Non-pigmented ciliary epithelial cell (primary cell): ENCODE data around the gene PVALB.

ENCODE experiments used
- DNase-seq: peaks from one replicate; pipeline ENCODE4 v3.0.0-alpha.2; 2010; ENCODE audit warnings: low read depth

PVALB gene

DNA sequence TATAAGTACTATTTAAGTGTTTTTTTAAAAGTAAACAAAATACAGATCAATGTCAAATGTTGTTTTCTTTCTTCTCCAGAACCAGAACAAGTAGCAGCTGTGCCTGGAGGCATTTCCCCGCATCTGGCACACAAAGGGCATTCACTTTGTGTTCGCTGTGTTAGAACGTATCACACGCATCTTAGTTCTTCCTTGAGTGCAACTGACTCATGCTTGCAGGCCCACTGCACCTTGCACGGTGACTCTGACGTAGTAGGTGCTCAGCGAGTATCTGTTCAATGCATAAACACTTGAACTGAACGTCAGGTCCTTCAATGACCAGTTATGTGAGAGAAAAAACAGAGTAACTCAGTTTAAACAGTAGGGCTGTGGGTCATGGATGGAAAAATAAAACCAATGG, 44.4 kb downstream of the PVALB start:
- no peak for DNase-seq

DNA sequence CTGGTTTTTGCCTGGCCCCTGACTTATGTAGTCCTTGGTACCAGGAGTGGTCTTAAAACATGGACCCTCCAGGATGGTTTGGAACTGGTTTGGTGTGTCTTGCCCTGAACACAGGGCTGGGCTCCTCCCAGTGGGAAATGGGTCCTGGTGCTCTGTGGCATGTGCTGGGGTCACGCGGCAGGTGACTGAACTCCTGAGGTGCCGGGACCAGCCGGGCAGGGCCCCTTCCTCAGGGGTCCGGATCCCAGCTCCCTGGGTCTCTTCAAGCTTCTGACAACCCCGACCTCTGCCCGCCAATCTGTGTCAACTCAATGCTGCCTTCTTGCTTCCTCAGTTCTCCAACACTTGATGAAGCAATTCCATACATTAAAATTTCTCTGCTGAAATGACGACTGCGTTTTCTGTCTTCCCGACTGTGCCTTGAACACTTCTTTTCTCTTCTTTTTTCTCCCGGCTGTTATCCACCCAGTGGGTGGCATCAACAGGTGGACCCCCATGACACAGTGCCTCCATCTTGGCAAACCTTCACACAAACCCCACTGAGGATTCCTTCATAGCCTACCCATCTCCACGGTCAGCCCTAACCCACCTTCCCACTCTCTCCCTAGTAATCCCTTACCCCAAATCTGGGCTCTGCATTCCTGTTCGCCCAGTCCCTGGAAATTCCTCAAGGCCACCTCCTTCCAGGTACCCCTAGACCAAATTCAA, 45.3 kb downstream of the PVALB start:
- DNase-seq, result no peak

DNA sequence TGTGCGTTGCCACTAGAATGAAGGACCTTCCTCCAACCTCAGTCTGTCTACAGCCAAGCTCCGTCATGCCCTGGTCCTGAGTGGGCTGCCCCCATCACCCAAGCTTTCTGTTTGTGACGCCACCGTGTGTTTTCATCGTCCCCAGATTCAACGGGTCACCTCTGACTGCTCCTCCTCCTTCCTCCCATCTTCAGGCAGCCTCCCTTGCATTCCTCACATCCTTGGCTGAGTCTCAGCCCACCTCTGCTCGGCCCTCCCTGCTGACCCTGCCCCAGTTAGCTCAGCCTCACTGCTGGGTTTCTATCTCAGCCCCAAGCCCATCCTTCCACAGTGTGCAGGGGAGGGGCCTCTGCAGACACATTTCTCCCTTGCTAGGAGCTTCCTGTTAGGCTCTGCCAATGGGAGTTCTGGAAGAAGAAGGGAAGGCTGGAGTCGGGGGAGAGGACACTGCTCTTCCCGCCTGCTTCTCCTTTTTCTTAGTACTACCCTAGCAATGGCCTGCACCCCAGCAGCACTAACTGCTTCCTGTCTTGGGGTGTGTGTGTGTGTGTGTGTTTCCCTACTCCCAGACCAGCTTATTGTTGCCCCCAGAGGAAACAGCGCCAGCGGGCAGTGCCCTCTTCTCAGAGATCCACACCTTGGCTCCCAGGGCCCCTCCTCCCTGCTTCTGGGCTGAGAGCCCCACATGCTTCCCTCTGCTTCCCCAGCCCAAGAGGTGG, 46.2 kb downstream of the PVALB start:
- no peak for DNase-seq

DNA sequence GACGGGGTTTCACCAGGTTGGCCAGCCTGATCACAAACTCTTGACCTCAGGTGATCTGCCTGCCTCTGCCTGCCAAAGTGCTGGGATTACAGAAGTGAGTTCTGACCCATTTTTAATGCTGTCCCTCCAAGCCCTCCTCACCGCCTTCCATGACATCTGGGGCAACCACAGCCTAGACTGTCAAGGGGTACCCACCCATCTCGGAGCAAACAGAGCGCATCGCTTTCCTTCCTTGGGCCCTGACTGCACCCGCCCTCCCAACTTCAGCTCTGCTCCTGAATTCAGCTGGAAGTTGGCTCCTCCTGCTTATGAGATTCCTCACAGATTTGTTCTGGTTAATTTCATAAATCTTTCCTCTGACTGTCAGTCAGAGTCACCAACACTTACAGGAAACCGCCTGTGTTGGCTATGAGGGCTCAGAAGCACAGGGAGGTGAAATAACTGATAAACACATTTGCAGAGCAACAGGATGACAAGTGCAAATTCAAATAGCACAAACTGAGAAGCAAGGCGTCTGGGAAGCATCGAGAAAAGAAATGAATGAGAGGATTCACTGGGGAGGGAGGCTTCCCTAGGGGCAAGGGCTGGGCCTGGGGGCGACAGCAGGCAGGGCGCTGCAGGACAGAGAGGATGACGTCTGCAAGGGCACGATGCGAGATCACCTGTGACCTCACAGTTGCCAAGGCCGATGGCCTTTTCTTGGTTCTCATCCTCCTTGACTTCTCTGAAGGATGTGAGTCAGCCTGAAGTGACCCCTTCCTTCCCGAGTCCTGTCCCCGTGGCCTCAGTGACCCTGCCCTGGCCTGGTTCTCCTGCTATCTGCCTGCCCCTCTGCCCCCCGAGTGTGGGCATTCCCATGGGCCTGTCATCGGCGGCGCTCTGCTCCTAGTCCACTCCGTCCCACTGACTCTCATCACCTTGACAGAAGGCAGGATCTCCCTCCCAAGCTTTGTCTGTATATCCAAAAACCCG, 47.0 kb downstream of the PVALB start:
- no peak for DNase-seq

DNA sequence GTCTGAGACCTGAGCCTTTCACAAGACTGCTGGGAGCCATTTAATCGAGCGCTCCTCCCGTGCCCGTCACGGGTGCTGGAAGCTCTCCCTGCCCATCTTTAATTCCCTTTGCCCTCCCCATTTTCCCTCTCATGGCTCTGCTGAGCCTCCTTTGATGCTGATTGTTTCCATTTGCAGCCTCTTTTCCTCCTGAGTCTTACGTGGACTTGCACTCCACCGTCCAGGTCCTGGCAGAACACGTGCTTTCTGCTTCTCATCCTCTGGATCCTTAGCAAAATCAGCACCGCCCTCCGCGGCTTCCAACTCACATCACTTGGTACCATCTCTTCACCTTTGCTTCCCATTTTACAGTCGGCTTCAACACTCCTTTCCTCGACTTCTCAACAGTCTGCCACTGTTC, 48.2 kb downstream of the PVALB start:
- no peak for DNase-seq

DNA sequence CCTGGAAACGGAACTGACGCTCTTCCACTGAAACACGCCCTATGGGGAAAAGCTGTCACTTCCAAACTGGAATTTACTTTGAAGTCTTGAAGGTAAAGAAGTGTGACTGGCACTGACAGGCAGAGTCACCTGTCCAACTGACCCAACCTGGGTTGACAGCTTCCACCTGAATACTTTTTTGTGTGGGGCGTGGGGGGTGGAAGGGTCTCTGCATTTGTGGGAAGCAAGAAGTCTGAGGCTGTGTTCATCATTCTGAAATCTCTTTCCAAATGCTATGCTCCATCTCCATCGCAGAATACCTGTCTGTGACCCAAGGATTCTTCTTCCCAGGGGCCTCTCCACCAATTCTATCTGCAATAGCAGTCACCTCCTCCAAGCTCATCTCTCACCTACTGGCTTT, 48.7 kb downstream of the PVALB start:
- DNase-seq, result no peak

DNA sequence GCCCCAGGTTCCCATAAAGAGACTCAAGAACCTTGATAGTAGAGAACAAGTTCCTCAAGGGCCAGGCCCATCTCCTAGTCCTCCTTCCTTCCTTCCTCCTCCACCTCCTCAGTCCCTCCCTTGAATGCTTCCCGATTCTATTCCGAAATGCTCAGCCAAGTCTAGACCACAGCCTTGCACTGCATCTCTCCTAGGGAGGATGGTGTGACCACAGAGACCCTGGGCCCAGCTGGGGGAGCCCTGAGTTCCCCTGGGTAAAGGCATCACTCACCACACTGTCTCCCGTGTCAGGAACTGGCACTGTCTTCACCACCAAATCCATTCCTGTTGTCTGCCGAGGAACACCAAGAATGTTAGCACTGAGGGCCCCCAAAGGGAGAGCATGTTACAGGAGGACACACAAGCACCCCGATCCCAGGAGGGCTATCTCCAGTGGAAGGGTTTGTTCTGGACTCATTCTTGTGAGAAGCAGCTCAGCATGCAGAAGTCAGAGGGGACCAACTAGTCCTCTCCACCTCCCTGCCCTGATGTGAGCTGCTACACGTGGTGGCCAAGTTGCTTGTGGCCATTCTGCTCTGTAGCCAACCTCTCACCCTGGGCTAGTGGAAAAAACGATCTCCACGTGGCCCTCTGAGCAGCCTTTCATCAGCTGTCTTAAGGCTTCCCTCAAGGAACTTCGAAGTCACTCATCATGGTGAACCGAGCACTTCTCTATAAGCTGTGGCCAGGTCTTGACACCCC, 49.6 kb downstream of the PVALB start:
- DNase-seq, result no peak

DNA sequence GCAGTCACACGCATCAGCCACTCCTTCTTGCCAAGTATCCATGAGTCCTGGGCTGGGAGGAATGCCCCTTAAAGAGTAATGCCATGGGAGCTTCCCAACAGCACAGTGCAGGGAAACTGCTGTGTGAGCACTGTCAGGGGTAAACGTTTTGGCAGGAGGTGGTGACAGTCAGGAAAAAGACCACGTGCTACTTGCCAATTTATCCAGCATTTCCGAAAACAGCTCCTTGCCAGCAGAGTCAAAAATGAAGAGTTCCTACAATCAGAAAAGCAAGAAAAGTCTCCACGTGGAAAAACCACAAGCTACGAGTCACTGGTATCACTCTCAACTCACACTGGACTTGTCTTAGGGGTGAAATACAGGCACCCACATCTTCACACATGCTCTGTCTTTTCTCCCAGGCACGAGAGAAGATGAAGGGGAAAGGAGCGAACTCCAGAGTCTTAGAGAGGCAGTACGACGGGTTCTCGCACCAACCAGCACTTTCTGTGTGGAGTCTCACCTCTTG, 50.8 kb downstream of the PVALB start:
- no peak for DNase-seq

DNA sequence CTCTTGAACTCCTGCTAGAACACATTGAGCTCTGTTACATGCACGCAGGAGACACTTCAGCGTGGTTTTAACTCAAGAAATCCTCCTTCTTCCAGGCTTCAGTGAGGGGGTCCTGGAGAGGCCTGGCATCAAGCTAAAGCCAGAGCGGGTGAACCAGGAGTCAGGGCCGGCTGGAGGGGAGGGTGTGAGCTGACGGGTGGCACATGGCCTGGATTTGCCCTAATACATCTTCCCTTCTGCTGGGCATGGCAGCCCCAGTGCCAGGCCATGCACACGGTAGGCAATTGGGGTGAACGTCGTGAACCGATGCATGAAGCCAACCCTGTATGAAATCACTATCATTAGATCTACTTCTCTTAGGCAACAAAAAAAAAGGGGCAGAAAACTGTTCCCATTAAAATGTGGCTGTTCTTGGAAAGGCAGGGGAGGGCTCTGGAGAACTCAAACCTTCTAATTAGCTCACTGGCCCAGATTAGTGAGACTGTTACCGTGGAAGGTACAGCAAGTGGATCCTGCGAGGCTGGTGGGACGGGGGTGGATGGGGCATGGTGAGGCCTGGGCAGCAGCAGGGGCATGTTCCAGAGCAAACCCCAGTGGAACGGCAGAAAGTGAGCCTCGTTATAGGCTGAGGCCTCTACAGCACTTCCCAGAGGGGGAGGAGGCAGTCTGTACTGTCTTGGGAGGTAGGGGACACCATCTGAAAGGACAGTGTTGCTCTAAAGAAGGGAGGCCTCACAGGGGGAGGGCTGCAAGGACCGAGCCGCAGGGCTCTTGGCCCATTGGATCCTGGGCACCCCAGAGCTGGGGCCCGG, 51.5 kb downstream of the PVALB start:
- no peak for DNase-seq

DNA sequence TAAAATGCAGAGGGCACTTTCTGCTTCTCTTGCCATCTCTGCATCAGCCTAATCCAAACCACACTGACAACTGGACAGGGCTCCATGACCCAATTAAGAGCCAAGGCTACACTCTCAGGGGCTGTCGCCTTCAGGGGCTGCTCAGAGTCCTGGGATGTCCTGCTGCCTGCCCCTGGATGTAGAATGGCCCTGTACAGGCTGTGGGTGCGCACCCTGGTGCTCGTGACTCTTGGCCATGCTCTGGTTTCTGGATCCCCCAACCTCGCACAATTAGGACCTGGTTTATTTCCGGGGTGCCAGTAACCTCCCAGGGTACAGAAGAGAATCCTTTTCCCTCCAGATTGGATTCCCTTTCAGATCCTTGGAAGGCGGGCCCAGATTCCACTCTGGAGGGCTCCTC, 52.2 kb downstream of the PVALB start:
- DNase-seq, result no peak

DNA sequence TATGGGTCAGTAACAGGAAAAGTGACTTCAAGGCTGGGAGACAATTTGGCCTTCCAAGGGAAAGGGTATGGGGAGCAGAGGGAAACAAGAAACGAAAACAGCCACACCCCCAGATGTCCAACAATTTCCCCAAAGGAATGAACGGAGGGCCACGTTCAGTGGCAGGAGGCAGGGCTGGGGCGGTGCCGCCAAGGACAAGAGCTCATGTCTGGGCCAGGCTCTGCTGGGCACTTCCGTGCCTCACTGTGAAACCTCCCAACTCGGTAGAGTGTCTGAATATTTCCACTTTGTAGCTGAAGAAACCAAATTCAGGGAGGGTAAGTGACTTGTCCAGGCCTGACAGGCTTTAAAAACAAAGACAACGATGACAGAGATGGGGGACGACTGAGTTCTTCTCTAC, 52.8 kb downstream of the PVALB start:
- DNase-seq, result no peak

DNA sequence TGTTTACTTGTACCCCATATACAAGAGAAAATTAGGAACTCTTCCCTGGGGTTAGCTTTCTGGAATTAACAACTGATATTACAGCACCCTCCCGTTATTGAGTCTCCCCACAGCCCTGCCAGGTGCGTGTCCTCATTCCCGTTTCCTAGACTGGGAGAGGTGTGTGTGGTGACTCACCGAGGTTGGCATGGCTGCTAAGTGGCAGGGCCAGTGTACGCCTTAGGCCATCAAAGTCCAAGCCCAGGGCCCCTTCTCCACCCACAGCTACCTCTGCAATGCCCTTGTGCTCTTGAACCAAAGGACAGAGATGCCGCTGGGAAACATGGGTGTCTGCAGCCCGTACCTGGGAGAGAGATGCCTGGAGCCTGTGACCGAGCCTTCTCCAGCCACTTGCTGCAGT, 53.3 kb downstream of the PVALB start:
- no peak for DNase-seq

DNA sequence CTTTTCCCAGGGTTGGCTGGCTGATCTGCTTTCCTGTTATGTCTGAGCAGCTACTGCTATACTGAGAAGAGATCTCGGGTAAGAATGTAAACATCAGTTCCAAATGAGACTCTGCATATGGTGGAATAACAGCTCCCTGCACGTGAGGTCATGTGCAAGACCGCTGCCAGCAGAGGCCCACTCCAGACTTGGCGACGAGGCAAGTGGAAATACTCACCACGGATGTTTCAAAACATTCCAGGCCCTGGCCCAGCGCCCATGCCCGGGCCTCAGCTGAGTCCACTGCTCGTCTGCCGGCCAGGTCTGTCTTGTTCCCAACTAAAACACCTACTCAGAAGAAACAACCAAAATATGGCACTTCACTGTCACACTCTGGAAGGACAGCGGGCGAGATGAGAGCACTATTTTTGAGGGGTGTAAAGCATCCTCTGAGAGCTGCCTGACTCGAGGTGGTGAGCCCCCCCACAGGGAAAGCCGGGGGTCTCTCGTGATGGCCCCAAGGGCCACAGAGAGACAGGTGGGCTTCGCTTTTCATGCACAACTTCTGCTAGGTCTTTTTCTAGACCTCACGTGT, 54.1 kb downstream of the PVALB start:
- no peak for DNase-seq

DNA sequence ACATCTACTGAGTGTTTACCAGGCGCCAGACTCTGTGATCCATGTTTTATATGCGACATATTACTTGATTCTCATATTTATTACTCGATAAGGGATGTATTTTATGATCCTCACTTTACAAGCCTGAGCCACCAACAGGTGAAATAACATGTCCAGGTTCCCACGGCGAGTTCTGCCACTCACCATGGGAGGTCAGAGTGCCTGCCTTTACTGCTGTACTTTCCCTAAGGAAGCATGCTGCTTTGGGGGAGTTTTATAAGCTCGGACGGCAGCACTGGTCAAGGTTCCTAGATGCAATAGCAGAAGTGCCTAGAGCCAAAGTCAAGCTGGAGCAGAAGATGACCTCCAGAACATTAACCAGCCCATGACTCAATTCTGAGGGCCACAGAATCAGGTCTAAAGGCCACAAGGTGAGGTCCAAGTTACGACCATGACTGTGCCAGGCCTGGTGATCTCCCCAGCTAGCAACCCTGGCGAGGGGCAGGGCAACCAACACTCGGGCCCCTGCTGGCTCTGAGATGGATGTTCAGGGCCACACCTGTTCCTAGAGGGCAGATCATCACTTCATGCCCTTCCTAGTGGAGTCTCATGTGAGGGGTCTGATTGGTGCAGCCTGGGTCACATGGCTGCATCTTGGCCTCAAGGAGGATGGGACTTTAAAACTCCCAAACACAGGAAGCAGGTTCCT, 55.1 kb downstream of the PVALB start:
- no peak for DNase-seq

DNA sequence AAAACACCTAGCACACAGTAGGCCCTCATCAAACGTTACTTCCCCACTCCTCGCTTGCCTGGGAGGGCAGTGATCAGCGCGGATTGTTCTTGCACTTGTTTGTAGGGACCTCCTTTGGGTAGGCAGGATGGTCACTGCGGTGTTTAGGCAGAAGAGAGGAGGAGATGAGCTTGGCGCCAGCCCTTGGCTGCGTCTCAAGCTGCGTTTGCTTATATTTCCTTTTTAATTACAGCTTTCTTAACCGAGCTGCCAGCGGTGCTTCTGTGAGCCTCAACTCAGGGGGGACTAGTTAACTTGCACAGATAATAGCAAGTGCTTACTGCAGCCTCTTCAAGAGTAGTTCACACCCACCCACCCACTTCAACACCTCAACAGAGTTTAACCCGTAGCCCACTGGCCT, 56.0 kb downstream of the PVALB start:
- no peak for DNase-seq

DNA sequence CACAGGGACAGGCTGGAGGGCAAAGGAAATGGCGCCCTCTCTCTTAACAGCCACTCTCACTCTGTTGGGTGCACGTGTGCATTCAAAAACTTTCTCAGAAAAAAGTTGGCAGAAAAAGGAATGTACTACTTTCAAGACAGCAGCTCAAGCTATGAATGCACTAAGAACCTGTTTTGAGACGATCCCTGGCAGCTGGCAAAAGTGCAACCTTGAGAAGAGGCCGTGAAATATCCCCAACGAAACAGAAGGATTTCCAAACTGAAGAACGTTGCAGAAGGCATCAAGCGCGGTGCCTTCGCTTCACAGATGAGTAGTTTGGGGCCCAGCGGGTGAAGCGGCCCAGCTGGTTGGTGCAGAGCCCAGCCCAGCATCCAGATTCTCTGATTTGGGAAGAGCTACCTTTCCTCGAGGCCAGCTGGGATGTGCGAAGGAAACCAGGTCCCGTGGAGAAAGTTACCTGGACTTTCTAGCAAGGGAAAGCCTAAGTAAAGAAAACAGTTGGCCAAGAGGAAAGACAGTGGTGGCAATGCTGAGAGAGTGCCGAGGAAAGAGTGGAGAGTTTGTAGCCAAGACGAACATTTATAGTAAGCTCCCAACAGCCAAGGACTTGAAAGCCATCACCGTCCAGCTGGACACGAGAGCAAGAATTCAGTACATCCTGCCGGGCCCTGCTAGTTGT, 57.2 kb downstream of the PVALB start:
- DNase-seq, result no peak

DNA sequence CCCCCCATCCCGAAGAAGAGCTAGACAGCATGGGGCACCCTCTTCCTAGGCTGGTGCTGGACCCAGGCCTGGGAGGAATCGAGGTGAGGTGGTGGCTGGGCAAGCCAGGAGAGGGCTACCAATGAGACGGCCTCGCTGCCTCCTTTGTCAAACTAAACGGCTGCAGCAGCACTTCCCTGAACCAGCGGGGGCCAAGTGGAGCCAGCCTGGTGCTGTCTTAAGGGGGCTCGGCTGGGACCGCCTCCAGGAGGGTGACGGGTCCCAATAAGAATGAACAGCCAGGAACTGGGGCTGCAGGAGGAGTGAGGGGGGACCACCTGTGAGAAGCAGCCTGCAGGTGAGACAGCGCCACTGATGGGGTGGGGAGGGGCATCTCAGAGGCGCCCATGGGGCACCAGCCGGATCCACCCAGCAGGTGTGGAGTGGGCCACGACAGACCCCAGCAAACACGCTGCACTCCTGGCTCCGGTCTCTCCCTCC, 58.0 kb downstream of the PVALB start:
- DNase-seq, result no peak

DNA sequence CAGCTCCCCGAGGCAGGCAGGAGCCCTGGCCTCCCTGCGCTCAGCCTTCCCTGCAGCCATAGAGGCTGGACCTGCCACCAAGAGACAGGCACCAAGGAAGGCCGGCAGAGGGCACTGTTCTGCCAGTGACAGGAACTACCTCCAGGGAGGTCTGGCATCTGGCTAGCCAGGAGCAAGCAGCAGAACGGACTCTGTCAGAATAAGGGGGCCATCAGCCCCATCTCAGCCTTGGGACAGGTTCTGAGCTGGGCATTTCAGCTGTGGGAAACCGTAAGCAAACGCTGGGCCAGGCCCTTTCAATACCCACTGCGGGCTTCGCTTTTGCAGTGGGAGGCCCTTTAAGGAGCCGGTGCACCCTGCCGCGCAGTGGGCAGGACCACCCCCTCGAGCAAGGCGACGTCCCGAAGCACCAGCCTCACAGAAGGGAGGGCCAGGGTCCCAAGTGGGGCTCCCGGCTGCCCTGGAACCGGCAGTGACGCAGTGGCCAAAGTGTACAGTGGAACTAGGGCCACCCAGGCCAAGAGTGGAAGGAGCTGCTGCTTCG, 59.1 kb downstream of the PVALB start:
- no peak for DNase-seq
